ENCODE measurements around the gene IL22RA1.

Gene IL22RA1

DNA sequence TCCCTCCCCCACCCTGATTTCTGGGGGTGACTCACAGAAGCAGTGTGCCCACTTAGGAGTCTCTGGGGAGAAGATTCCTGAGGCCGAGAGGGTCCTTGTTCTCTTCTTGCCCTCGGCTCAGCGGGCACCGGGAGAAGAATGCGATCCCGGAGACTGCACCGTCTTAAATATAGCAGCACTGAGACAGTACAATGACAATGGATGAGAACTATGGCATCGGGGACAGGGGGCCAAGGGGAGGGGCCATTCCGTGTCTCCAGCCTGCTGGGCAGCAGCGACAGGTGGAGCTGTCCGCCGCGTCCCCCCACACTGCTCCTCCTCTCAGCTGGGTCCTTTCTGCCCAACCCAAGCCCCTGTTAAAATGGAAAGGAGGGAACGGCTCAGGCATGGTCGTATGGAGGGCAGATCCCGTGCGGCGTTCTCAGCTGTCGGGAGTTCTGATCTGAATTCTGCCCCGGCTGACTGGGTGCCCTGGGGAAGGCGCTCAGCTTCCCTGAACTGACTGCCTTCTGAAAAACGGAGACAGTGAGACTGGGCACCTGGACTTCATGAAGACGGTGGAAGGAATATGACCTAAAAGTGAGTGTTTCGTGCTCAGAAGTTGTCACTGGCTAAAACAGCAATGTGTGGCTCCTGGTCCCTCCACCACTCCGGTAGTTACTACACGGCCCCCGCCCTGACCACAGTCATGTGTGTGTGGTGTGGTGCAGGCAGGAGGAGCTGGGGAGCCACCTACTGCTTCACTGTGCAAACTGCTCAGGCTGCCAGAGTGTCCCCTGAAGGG is 30.8 kb downstream of the IL22RA1 start, which contains the start of gene MYOM3:
Gene MYOM3 (minus strand): TSS at position 140 of the 784 bp plus-strand sequence. CDS start 3,499 bp downstream, outside the sequence.
- DNase-seq: peak; percentile 42

DNA sequence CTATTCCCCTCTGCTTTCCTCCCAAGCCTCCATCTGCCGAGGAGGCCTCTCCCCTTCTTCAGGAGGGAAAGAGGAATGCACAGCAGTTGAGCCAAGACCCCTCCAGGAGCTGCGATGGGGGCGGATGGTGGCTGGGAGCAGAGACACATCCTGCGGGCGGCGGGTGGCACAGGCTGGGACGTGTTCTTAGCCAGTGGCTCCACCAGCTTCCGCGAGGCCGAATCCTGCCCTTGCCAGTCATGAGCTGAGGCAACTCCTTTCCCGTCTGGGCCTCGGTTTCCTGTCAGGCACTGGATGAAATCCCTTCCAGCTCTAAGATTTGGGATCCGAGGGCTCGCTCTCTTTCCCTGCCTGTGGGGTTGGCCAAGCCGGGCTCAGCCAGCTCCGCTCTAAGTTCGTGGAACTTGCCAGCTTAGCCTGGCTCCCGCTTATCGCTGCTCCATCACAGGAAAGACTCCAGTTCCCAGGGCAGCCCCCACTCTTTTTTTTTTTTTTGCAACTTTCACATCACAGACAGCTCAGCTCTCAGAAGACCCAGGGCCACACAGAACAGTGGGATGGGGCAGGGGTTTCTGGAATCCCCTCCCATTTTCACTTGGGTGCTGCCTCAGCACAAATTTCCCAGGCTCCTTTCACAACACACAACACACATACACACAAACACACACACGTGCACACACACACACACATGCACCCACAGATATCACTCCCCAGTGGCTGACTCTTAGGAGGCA is 31.5 kb downstream of the IL22RA1 start:
- DNase-seq: no peak

DNA sequence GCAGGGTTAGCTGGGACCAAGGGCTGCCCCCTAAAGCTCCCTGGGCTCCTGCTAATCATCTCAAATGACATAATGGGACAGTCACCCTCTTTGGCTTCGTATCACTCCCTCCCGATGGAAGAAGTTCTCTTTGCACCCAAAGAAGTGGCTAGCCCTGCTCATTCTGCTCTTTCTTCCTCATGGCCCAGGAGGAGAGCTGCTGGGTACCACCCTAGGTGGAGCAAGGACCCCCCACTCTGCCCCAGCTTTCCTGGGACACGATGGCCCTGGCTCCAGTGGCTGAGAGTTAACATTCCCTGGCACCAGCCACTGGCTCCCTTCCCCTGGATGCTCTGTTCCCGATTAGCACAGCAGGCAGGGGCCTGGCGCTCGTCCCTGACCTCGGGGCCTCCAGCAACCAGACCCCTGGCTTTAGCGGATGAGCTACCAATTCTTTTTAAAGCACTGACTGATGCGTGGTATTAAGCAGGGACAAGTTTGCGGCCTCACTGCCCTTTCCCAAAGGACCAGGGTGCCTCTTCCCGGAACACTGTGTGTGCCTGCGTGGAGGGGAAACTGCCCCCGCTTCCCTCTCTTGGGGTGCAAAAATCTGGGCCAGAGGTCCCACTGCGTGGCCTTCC is 32.2 kb downstream of the IL22RA1 start:
- no peak for DNase-seq

DNA sequence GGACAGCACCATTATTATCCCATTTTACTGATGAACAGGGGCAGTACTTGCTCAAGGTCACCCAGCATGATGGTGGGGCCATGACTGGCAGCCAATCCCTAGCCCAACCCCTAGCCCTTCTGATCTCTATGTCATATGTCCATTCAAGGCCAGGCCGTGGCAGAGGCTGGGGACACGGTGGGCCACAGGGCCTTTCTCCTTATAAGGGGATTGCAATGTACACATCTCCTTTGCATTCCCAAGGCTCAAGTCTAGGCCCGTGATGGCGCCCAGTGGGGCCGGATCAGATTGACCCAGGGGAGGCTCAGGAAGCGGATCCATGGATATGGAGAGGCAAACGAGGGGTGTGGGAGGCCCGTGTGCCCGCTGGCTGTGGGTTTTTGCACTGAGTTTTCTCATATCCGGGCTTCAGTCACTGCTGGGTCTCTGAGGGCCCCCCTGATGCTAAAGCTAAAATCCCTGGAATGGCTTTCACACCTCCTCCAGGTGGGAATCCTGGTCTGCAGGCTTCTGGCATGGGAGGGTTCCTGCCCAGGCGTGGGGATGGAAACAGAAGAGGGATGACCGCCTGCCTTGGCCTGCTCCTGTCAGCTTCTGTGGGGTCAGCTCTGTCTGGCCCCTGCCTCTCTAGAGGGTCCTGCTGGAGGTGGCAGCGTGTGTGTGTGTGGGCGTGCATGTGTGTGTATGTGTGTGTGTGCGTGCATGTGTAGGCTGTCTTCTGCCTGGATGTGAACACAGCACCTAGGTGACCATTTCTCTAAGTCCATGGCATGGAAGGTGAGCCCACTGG is 33.1 kb downstream of the IL22RA1 start:
- DNase-seq: no peak

DNA sequence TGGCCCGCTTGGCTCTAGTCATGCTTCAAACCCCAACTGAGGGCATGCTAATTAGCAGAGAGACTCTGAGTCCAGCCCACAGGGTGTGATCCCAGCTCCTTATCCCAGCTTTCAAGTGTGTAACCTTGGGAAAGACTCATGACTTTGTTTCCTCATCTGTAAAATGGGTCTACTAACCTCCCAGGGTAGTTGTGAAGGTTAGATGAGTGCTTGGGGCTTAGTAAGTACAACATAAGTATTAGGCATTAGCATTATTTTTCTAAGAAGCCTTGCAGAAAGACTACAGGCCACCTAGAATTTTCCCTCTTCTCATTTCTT is 33.8 kb downstream of the IL22RA1 start:
- no peak for DNase-seq

DNA sequence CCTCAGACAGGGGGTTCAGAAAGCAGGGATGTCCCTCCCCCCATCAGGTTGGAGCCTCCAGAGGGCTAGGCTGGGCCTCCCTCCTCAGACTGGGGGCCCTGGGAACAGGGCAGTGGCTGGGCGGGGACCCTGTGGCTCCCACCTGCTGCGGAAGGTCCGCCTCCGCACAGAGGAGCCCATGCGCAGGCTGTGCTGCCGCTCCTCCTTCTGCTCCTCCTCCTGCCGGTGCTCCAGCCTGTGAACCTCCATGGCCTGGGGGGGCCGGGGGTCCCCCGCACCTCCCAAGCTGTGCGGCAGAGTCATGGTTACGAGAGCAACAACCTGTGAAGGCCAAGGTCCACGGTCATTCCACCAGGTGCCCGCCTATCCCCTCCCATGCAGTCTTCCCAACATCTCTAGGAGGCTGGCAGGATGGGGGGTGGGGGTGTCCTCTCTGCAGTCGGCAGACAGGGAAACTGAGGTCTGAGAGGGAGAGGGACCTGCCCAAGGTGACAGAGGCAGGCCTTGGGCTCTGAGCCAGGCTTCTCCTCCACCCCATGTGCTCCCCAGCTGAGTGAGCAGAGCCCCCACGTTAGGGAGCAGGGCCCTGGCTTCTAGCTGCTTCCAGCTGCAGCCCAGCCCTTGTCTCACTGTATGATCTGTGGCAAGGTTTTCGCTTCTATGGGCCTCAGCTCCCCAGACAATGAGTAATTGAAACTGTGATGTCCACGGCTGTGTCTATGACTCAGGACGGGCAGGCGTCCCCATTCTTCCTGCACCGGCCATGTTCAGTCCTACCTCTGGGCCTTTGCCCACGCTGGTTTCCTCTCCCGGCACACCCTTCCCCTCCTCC is 34.4 kb downstream of the IL22RA1 start:
- DNase-seq: no peak

DNA sequence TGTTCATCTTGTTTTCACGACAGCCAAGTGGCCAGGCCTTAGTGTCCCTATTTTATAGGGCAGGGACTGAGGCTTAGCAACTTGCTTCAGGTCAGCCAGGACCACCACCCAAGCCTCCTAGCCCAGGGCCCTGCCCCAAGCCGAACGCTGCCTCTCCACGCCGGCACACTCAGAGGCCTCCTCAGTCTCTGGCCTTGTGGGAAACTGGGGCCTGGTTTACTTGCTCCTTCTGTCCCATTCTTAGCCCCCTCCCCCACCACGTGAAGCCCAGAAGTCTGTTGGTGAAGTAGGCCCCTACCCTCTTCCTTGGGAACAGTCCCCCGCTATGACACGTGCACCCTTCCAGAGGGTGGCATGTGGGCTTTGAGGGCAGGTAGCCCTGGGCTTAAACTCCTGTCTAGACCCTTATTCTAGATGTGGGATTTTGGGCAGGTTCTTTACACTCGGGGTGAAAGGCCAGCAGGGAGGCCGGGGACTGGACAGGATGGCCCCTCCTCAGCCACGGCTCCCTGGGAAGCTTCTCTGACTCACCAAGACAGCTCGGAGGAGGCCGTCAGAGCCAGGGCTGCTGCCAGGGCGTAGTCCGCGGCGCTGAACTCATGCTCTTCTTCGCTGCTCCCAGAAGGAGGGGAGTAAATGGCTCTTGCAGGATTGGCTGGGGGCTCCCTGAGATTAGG is 35.3 kb downstream of the IL22RA1 start:
- no peak for DNase-seq

DNA sequence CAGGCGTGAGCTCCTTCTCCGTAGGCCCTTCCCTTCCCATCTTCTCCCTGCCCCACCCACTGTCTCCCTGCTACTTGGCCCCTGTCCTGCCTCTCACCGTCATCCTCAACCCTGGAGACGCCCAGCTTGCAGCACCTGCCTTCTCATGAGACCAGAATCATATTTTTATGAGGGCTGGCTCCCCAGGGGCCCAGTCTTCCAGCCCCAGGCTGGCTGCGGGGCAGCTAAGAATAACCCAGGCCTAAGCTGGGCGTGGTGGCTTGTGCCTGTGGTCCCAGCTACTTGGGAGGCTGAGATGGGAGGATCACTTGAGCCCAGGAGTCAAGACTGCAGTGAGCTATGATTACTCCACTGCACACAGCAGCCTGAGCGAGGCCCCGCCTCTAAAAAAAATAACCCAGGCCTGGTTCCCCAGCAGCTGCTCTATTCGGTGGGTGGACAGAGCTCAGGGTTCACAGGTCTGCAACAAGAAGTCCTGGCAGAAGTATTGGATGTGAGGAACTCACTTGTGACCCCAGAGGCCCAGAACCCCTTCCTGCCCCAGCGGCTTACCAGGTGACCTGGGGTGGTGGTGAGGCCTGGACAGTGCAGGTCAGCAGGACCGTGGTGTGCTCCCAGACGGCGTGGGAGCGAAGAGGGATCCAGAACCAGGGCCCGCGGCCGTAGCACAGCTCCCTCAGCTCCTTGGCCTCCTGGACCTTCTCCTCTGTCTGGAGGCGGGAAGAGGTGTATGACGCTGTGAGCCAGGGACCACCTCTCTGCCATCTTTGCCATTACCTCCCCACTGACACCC is 37.4 kb downstream of the IL22RA1 start:
- no peak for DNase-seq

DNA sequence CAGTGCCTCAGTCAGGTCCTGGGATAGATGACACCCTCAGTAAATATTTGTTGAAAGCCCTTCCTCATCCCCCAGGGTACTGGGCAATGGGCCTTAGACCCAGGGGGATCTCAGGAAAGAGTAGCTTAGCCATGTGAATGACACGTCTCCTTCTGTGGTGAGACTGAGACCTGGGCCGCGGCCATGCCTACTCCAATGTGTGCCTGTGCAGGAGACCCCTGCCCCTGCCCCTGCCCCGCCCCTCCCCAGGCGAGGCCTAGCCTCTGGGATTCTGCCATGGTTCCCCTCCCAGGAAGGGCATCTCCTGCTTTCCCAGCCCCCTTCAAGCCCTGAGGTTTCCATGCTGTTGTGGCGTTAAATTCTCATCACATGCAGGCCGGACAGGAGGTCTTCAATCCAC is 38.1 kb downstream of the IL22RA1 start:
- no peak for DNase-seq

DNA sequence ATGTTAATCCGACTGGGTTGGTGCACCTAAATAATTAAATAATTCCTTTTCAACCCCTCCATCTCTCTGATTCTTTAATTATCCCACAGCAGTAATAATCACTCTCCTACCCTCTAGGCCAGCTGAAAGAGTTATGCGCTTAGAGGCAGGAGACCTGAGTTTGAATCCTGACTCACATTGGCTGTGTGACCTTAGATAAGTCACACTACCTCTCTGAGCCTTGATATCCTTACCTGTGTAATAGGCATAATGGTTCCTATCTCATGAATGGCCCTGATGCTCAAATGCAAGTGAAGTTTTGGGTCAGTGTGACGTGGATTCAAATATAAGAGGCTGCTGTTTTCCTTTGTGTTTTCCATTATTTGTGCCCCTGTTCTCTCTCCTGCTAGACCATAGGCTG is 39.1 kb downstream of the IL22RA1 start:
- DNase-seq: no peak

DNA sequence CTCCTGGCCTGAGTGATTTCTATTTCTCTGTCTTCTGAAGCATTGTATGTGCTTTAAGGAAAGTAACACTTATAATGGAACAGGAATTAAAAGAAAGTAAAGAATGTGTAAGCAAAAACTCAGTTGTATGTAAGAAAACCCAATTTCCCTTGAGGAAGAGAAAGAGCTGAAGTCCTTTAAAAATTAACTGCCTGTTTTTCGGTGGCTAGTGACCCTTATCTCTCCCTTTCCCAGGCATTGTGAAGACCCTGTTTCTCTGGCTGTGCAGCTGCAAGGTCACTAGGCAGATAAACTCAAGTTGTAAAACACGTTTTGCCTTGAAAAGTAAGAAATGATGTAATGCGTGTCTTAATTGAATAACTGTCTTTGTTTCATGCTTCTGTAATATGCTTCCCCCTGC is 39.5 kb downstream of the IL22RA1 start:
- no peak for DNase-seq

DNA sequence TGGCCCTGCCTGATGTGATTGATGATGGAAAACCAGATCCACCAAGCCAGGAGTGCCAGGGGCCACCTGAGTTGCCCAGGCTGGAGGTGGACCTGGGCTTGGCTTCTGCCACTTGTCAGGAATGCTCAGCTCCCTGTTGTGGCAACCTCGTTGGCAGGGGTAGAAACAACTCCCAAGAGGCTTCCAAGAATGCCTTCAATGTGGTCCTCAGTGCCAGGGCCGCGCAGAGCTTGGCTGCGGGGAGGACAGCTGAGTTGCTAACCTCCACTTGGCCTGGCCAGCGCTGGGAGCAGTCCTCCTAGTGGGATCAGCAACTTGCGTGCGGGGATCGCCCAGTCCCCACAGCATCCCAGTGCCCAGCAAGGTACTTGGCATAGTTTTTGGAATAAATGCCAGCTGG is 40.0 kb downstream of the IL22RA1 start:
- DNase-seq: no peak

DNA sequence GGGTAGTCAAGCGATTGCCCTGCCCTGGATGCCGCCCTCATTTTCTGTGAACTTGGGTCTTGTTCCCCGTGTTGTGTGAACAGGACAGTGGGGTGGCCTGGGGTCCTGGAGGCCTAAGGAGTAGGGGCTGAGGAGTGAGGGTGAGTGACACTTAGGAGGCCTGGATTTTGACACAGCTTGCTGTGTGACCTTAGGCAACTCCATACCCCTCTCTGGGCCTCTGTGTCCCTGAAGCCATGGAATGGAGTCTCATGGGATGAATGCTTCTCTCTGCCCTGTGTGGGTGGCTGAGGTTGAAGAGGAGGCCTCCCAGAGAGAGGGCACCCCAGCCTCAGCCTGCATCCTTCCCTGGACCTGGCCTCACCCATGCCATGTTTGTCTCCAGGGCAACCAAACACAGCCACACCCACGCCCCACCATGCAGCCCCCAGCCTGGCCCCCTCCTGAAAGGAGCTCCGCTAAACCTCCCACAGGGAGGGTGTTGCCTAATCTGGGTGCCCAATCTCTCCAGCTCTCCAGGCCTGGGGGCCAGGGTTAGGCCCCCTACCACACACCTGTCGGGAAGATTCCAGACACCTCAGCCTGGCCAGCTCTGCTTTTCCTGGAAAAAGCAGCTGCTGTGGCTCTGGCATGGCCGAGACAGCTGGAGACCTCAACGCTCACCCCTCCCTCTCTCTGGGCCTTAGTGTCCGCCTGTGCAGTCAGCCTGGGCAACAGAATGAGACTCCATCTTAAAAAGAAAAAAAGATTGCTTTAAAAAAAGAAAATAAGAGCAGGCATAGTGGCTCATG is 40.9 kb downstream of the IL22RA1 start:
- DNase-seq: no peak

DNA sequence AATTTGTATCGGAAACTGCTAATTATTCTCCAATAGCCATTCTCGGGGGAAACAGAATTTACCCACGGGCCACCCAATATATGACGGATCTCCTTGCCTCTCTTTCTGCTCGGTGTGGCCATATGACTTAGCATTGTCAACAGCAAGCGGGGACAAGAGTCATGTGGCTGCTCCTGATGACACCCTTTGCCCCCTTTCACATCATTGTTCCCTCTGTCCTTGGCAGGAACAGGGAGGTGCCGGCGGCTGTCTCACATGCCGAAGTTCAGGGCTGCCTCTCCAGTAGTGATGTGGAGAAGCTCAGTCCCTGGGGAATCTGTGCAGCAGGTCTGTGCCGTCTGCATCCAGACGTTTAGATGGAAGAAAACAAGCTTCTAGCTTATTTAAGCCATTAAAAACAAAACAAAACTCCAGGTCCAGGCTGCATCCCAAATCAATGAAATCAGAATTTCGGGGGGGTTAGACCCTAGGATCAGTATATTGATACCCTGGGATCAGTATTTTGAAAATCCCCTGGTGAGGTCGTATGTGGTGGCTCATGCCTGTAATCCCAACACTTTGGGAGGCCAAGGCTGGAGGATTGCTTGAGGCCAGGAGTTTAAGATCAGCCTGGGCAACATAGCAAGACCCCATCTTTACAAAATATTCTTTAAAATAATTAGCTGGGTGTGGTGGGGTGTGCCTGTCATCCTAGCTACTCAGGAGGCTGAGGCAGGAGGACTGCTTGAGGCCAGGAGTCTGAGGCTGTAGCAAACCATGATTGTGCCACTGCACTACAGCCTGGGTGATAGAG is 41.8 kb downstream of the IL22RA1 start:
- no peak for DNase-seq

DNA sequence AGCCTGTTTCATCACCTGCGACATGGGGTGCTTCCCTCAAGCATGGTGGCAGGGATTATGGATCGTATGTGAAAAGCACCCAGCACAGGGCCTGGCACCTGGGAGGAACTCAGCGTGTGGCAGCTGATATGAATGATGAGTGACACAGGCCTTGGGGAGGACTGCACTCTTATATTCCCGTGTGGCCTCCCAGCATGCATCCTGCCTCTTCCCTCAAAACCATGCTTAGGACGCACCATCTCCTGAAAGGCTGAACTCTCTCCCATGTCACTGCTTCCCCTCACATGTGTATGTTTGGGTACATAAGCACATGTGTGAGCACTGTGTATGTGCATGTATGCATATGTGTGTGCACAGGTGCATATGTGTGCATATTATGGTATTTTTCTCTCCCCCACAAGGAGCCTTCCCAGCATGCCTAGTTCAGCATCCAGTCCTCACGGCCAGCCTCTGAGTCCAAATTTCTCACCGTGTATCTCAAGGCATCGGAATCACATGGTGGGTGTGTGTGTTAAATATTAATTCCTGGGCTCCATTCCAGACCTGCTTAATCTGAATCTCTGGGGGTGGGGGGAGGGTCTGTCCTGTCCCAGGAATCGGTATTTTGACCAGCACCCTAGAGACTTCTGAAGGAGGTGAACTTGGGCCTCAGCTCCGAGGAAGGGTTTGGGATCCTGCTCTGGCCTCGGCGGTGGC is 43.8 kb downstream of the IL22RA1 start:
- DNase-seq: no peak

DNA sequence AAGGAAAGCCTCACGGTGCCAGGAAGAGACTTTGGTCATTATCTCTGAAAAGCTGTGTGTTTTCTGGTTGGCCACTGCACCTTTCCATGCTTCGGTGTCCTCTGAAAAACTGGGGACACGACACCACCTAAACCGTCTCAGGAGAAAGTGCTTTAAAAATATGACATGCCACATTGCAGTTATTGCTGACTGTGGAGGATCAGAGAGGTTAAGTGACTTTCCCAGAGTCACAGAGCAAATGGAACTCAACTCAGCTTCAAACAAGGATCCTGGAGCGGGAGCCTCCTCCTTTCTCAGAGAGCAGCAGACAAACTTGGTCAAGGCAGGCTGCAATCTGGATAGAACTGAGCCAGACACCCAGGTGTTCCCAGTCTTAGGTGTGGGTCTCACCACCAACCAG is 44.8 kb downstream of the IL22RA1 start:
- no peak for DNase-seq

DNA sequence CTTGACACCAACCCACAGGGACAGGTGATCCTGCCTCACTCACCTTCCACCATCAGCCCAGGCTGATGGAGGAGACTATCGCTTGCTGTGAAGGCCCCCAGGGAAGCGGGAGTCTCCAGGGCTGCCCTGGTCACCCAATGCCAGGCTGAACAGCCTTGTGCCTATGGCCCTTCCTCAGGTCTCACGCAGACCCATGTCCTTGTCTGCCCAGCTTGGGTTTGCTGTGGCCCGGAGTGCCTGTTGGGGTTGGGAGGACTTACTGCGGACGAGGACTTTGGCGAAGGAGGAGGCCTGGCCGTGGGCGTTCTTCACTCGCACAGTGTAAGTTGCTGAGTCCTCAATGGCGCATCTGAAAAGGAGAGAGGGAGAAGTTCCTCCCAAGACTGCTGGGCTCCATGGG is 45.3 kb downstream of the IL22RA1 start:
- DNase-seq: no peak

DNA sequence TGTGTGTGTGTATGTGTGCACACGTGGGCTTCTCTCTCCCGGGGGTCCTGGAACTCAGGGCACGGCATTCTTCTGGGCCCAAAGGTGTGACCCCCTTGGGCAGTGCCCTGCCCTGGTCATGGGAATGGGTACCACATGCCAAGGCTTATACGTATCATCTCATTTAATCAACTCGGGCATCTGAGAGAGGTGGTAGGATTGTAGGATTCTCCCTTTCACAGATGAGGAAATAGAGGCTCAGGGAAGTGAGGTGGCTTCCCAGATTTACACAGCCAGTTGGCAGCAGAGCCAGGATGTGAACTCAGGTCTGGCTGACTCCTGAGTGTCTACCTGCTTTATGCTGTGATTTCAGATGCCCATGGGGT is 46.2 kb downstream of the IL22RA1 start:
- DNase-seq: no peak

Measured in central memory CD4-positive, alpha-beta T cell (primary cell).